ENCODE data around the gene TNC.

The TNC gene

DNA sequence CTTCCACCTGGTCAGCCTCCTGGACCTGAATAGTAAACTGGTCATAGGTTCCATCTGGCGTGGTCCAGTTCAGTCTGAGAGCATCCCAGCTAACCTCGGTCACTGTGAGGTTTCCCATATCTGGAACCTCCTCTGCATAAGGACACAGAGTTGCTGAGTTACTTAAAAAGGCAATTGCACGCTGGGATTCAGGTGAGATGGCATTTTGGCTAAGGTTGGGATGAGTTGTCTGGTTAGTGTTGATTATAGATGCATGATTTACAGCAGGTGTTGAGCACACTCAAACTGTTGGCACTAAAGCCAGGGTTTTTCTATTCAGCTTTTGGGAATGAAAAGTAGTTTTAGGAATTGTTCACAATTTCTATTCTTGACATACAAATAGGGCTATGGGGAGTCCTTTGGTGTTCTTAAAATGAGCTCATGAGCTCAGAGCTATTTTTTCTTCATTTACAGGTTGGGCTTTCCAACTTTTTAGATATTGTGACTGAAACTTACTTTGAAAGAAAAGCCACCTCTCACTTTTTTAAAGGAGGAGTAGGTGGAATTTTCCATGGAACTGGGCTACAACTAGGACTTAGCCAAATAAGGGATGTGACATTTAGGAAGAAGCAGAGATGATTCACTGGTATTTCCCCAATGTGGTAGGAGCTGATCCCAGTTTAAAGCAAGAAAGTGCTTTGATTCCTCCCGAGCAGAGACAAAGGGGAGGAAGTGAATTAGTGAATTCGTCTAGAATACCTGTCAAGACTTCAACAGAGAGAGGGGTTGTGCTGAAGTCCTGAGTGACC, 54.7 kb downstream of the TNC start:
- no peak overlapping the region for H3K27ac ChIP-seq (ENCODE audit: low read length)
- TF ChIP-seq, protein P1, sequence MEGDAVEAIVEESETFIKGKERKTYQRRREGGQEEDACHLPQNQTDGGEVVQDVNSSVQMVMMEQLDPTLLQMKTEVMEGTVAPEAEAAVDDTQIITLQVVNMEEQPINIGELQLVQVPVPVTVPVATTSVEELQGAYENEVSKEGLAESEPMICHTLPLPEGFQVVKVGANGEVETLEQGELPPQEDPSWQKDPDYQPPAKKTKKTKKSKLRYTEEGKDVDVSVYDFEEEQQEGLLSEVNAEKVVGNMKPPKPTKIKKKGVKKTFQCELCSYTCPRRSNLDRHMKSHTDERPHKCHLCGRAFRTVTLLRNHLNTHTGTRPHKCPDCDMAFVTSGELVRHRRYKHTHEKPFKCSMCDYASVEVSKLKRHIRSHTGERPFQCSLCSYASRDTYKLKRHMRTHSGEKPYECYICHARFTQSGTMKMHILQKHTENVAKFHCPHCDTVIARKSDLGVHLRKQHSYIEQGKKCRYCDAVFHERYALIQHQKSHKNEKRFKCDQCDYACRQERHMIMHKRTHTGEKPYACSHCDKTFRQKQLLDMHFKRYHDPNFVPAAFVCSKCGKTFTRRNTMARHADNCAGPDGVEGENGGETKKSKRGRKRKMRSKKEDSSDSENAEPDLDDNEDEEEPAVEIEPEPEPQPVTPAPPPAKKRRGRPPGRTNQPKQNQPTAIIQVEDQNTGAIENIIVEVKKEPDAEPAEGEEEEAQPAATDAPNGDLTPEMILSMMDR (IDR thresholded peaks at IDR 0.05; ENCODE audit: low read length) = no peak
- TF ChIP-seq EZH2 (optimal IDR thresholded peaks at IDR 0.05; ENCODE audit: low read depth, low read length) (no peak), EZH2phosphoT487 (IDR thresholded peaks at IDR 0.05; ENCODE audit: low read length) (no peak)
- no peak overlapping the region for H3K4me2 ChIP-seq (ENCODE audit: low read depth, low read length)
- H3K4me1 ChIP-seq (ENCODE audit: low read length) = no peaks in the 10 kb centered on the region
- no peaks in the 10 kb centered on the region for H3K79me2 ChIP-seq (ENCODE audit: low read length)
- no peaks in the 10 kb centered on the region for H3K36me3 ChIP-seq (replicated peaks; ENCODE audit: insufficient read depth, low read length)
- no peaks in the 10 kb centered on the region for H3K9me2 ChIP-seq (replicated peaks; ENCODE audit: insufficient read depth, low read length)
- no peak overlapping the region for H2AFZ ChIP-seq (ENCODE audit: low read length)
- H3K9ac ChIP-seq (ENCODE audit: low read length) = no peak overlapping the region
- H3F3A ChIP-seq (ENCODE audit: insufficient read depth, low read length) = no peaks in the 10 kb centered on the region
- DNase-seq = no peak
- H3K27me3 ChIP-seq (replicated peaks; ENCODE audit: insufficient read depth, low read length) = no peaks in the 10 kb centered on the region
- no peaks in the 10 kb centered on the region for H3K9me3 ChIP-seq (replicated peaks; ENCODE audit: insufficient read depth, low read length)
- H4K20me1 ChIP-seq (ENCODE audit: insufficient read depth, low read length) = no peaks in the 10 kb centered on the region
- H3K4me3 ChIP-seq (ENCODE audit: low read length) = no peak overlapping the region

DNA sequence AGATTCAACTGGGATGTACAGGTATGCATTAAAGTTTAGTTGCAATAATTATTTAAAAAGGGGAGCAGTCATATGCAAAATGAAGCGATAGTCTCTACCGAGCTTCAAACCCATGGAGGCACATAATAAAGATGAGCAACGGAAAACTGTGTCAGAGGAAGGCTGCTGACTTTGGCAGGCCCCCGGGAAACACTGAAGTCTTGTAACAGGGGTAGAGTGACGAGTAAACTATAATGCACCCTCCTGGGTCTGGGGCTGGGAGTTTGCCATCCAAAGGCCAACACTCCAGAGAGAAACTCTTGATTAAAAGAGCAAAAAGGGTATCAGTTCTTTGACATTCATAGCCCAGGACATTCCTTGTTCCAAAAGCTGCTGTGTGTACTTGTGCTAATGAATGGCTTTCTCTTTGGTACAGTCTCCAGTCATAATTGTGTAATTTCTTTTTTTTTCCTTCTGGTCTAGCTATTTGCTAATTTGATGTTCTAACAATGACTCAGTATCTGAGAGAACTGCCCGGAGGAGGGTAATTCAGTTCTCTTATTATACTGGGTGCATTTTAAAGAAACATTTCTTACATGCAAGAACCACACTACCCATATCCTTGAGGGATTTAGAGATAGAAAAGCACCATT, 59.2 kb downstream of the TNC start:
- Histone ChIP-seq H3K4me2 (ENCODE audit: low read depth, low read length) (no peak overlapping the region), H3K4me3 (ENCODE audit: low read length) (no peak overlapping the region), H3K27me3 (replicated peaks; ENCODE audit: insufficient read depth, low read length) (no peaks in the 10 kb centered on the region), H3K9me3 (replicated peaks; ENCODE audit: insufficient read depth, low read length) (no peaks in the 10 kb centered on the region), H4K20me1 (ENCODE audit: insufficient read depth, low read length) (no peaks in the 10 kb centered on the region), H3K27ac (ENCODE audit: low read length) (no peak overlapping the region), H3K36me3 (replicated peaks; ENCODE audit: insufficient read depth, low read length) (no peaks in the 10 kb centered on the region), H3K9ac (ENCODE audit: low read length) (no peak overlapping the region), H3F3A (ENCODE audit: insufficient read depth, low read length) (no peaks in the 10 kb centered on the region), H3K79me2 (ENCODE audit: low read length) (no peaks in the 10 kb centered on the region), H2AFZ (ENCODE audit: low read length) (no peak overlapping the region), H3K9me2 (replicated peaks; ENCODE audit: insufficient read depth, low read length) (no peaks in the 10 kb centered on the region), H3K4me1 (ENCODE audit: low read length) (no peaks in the 10 kb centered on the region)
- TF ChIP-seq EZH2 (optimal IDR thresholded peaks at IDR 0.05; ENCODE audit: low read depth, low read length) = no peak
- no peak for TF ChIP-seq EZH2phosphoT487 (IDR thresholded peaks at IDR 0.05; ENCODE audit: low read length)
- TF ChIP-seq, protein P1 (IDR thresholded peaks at IDR 0.05; ENCODE audit: low read length) = no peak
- no peak for DNase-seq

DNA sequence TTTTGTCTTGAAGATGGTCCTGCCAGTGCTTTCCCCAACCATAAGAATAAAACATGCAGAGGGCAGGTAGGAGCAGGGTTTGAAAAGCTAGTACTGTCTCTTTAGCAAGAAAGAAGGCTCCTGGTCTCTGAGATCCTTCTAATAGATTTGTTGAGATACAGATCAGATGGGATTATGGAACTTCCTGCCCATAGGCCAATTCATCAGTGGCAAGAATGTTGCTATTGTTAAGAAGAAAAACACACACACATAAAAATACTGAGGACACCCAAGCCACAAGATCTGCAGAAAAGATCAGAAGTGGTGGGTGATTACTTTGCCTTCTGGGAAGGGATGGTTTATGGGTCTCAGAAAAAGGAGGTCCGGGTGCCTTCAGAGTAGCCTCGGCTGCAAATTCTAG, 59.8 kb downstream of the TNC start:
- H4K20me1 ChIP-seq (ENCODE audit: insufficient read depth, low read length) = no peaks in the 10 kb centered on the region
- no peak overlapping the region for H3K4me2 ChIP-seq (ENCODE audit: low read depth, low read length)
- H3K4me1 ChIP-seq (ENCODE audit: low read length) = no peaks in the 10 kb centered on the region
- H3K27ac ChIP-seq (ENCODE audit: low read length) = no peak overlapping the region
- no peak overlapping the region for H3K4me3 ChIP-seq (ENCODE audit: low read length)
- H3K36me3 ChIP-seq (replicated peaks; ENCODE audit: insufficient read depth, low read length) = no peaks in the 10 kb centered on the region
- H3K9ac ChIP-seq (ENCODE audit: low read length) = no peak overlapping the region
- no peak overlapping the region for H2AFZ ChIP-seq (ENCODE audit: low read length)
- H3K27me3 ChIP-seq (replicated peaks; ENCODE audit: insufficient read depth, low read length) = no peaks in the 10 kb centered on the region
- no peaks in the 10 kb centered on the region for H3F3A ChIP-seq (ENCODE audit: insufficient read depth, low read length)
- no peaks in the 10 kb centered on the region for H3K9me3 ChIP-seq (replicated peaks; ENCODE audit: insufficient read depth, low read length)
- H3K79me2 ChIP-seq (ENCODE audit: low read length) = no peaks in the 10 kb centered on the region
- no peak for DNase-seq
- H3K9me2 ChIP-seq (replicated peaks; ENCODE audit: insufficient read depth, low read length) = no peaks in the 10 kb centered on the region
- TF ChIP-seq EZH2phosphoT487 (IDR thresholded peaks at IDR 0.05; ENCODE audit: low read length) = no peak

- H3K36me3 ChIP-seq (replicated peaks; ENCODE audit: insufficient read depth, low read length) = no peaks in the 10 kb centered on the region
Measured at GRCh38 chr9:115057559-115057958, 60.4 kb downstream of the TNC start.

More at GRCh38 chr9:115057559-115057958, 60.4 kb downstream of the TNC start:
- Histone ChIP-seq H2AFZ (ENCODE audit: low read length) (no peak overlapping the region), H3K27ac (ENCODE audit: low read length) (no peak overlapping the region), H3K9me3 (replicated peaks; ENCODE audit: insufficient read depth, low read length) (no peaks in the 10 kb centered on the region), H4K20me1 (ENCODE audit: insufficient read depth, low read length) (no peaks in the 10 kb centered on the region), H3K79me2 (ENCODE audit: low read length) (no peaks in the 10 kb centered on the region), H3K4me3 (ENCODE audit: low read length) (no peak overlapping the region), H3K4me2 (ENCODE audit: low read depth, low read length) (no peak overlapping the region), H3K4me1 (ENCODE audit: low read length) (no peaks in the 10 kb centered on the region), H3F3A (ENCODE audit: insufficient read depth, low read length) (no peaks in the 10 kb centered on the region), H3K27me3 (replicated peaks; ENCODE audit: insufficient read depth, low read length) (no peaks in the 10 kb centered on the region), H3K9ac (ENCODE audit: low read length) (no peak overlapping the region), H3K9me2 (replicated peaks; ENCODE audit: insufficient read depth, low read length) (no peaks in the 10 kb centered on the region)
- DNase-seq = no peak
- no peak for TF ChIP-seq EZH2 (optimal IDR thresholded peaks at IDR 0.05; ENCODE audit: low read depth, low read length)
- TF ChIP-seq, protein P1 (IDR thresholded peaks at IDR 0.05; ENCODE audit: low read length) = no peak
- TF ChIP-seq EZH2phosphoT487 (IDR thresholded peaks at IDR 0.05; ENCODE audit: low read length) = no peak
